Measurements from ENCODE around the gene REEP1. TPM values are rescaled to one million over a fixed set of nuclear protein-coding genes. Genes with fewer than 3 reads are reported as not detected.
"Not testable (repeated sequence)": the region's sequence is repeated elsewhere in the genome, so short reads cannot be mapped to it uniquely, and the experiment has no call there.

REEP1 gene
- total RNA-seq, 4 donors from 2014 or later = 0.39 to 3.3 (median 1.7) TPM

GRCh38 chr2:86202702-86203101, 134.7 kb downstream of the REEP1 start:
- Histone ChIP-seq H3K36me3 (peaks cover 4 to 18% (median 5%) of the 10 kb centered on the region in 3 donors), H3K9me3 (no peaks in the 10 kb centered on the region), H3K27me3 (no peaks in the 10 kb centered on the region), H3K4me3 (no peak overlapping the region), H3K27ac (no peak overlapping the region), H3K4me1 (peaks cover 0 to 36% (median 4%) of the 10 kb centered on the region in 4 donors)
- WGBS, 2 donors = 81 to 88% methylated on average over 9 of the region's 9 CpGs
- no peak for TF ChIP-seq CTCF (IDR thresholded peaks at IDR 0.05)
- DNase-seq (ENCODE audit: low spot score in 2 of 2) = no peak

- H3K9me3 ChIP-seq = no peaks in the 10 kb centered on the region
- no peaks in the 10 kb centered on the region for H3K27me3 ChIP-seq
- H3K27ac ChIP-seq = peak overlapping the region in 1 of 4 donors; percentile 9
- WGBS, 2 donors = 76 to 81% methylated on average over 2 of the region's 2 CpGs
- H3K4me1 ChIP-seq = peaks cover 0 to 36% (median 4%) of the 10 kb centered on the region in 4 donors
- no peak overlapping the region for H3K4me3 ChIP-seq
- TF ChIP-seq POLR2A (IDR thresholded peaks at IDR 0.05) (no peak), CTCF (IDR thresholded peaks at IDR 0.05) (no peak)
- peaks cover 0 to 14% (median 5%) of the 10 kb centered on the region in 3 donors for H3K36me3 ChIP-seq
- DNase-seq (ENCODE audit: low spot score in 2 of 2) = no peak
These were observed 135.1 kb downstream of the REEP1 start for GRCh38 chr2:86202336-86202692.

- no peak for TF ChIP-seq EP300 (IDR thresholded peaks at IDR 0.05)
- TF ChIP-seq POLR2A (IDR thresholded peaks at IDR 0.05) = no peak
- TF ChIP-seq CTCF (IDR thresholded peaks at IDR 0.05) = no peak
- H3K36me3 ChIP-seq = peaks cover 0 to 9% (median 2%) of the 10 kb centered on the region in 3 donors
- peak overlapping the region in 2 of 4 donors; percentile 9 to 13 for H3K27ac ChIP-seq
These were observed 135.6 kb downstream of the REEP1 start for GRCh38 chr2:86201671-86202335.

GRCh38 chr2:86200564-86200963, 136.9 kb downstream of the REEP1 start:
- 85 to 89% methylated on average over 11 of the region's 11 CpGs for WGBS, 2 donors
- H3K27me3 ChIP-seq; H3K9me3 ChIP-seq; DNase-seq (ENCODE audit: low spot score in 2 of 2); H3K4me3 ChIP-seq; H3K36me3 ChIP-seq: not testable (repeated sequence)
- Histone ChIP-seq H3K4me1 (peaks cover 0 to 47% (median 7%) of the 10 kb centered on the region in 4 donors), H3K27ac (peak overlapping the region in 1 of 4 donors; percentile 82)

More at GRCh38 chr2:86201671-86202335, 135.6 kb downstream of the REEP1 start:
- H3K4me1 ChIP-seq = peaks cover 0 to 36% (median 4%) of the 10 kb centered on the region in 4 donors
- H3K4me3 ChIP-seq = no peak overlapping the region
- H3K9me3 ChIP-seq = no peaks in the 10 kb centered on the region
- 38 to 45% methylated on average over 8 of the region's 8 CpGs for WGBS, 2 donors
- no peak for DNase-seq (ENCODE audit: low spot score in 2 of 2)
- H3K27me3 ChIP-seq = no peaks in the 10 kb centered on the region

- DNase-seq (ENCODE audit: low spot score in 2 of 2) = no peak
- no peak for TF ChIP-seq POLR2A (IDR thresholded peaks at IDR 0.05)
- TF ChIP-seq CTCF (IDR thresholded peaks at IDR 0.05) = no peak
- TF ChIP-seq EP300 (IDR thresholded peaks at IDR 0.05) = no peak
- no peaks in the 10 kb centered on the region for H3K36me3 ChIP-seq
- H3K4me1 ChIP-seq = peaks cover 0 to 47% (median 7%) of the 10 kb centered on the region in 4 donors
- H3K27me3 ChIP-seq = no peaks in the 10 kb centered on the region
- peak overlapping the region; percentile 61 to 90 (median 84) for H3K27ac ChIP-seq
- 3 to 7% methylated on average over 8 of the region's 8 CpGs for WGBS, 2 donors
- H3K4me3 ChIP-seq = peak overlapping the region; percentile 44 to 90 (median 71)
- no peaks in the 10 kb centered on the region for H3K9me3 ChIP-seq
These were observed 137.6 kb downstream of the REEP1 start for GRCh38 chr2:86199834-86200177.
